Activated gamma-delta T cell treated with anti-CD3 and anti-CD28 coated beads, Interleukin-2, amount 50 U/mL, for 16 hours (primary cell): ENCODE results near the gene MEF2C.
A peak's percentile ranks its signal among the peaks of the same experiment; 100 is the strongest.

Experiments
- DNase-seq: peaks from one replicate; pipeline ENCODE4 v3.0.0-alpha.2; 2020; ENCODE audit warnings: low read depth

The MEF2C gene

GRCh38 chr5:88756953-88757352 lies 126.0 kb downstream of the MEF2C start:
- no peak for DNase-seq

- no peak for DNase-seq
Observed at GRCh38 chr5:88748666-88749065, 134.3 kb downstream of the MEF2C start.

- DNase-seq: no peak
Observed at GRCh38 chr5:88746438-88746882, 136.5 kb downstream of the MEF2C start.

GRCh38 chr5:88745093-88745696 lies 137.8 kb downstream of the MEF2C start:
- no peak for DNase-seq

GRCh38 chr5:88743231-88743834 lies 139.7 kb downstream of the MEF2C start:
- no peak for DNase-seq

- no peak for DNase-seq
Observed at GRCh38 chr5:88741964-88742363, 141.0 kb downstream of the MEF2C start.

- no peak for DNase-seq
Observed at GRCh38 chr5:88740604-88741185, 142.3 kb downstream of the MEF2C start.

- DNase-seq: no peak
Observed at GRCh38 chr5:88736494-88736893, 146.5 kb downstream of the MEF2C start.

- DNase-seq: no peak
Observed at GRCh38 chr5:88734983-88735382, 148.0 kb downstream of the MEF2C start.

- no peak for DNase-seq
Observed at GRCh38 chr5:88734191-88734640, 148.8 kb downstream of the MEF2C start.

- DNase-seq: no peak
Observed at GRCh38 chr5:88732862-88733261, 150.1 kb downstream of the MEF2C start.

GRCh38 chr5:88732181-88732633 lies 150.8 kb downstream of the MEF2C start:
- no peak for DNase-seq

- DNase-seq: no peak
Observed at GRCh38 chr5:88729829-88730182, 153.2 kb downstream of the MEF2C start.

GRCh38 chr5:88729084-88729828 lies 153.7 kb downstream of the MEF2C start:
- DNase-seq: peak; percentile 28

GRCh38 chr5:88727705-88728313 lies 155.2 kb downstream of the MEF2C start:
- no peak for DNase-seq

- no peak for DNase-seq
Observed at GRCh38 chr5:88725454-88725853, 157.5 kb downstream of the MEF2C start.

GRCh38 chr5:88724201-88724600 lies 158.8 kb downstream of the MEF2C start:
- no peak for DNase-seq

GRCh38 chr5:88722546-88723073 lies 160.4 kb downstream of the MEF2C start:
- DNase-seq: no peak

- no peak for DNase-seq
Observed at GRCh38 chr5:88719434-88719833, 163.6 kb downstream of the MEF2C start.

- DNase-seq: no peak
Observed at GRCh38 chr5:88718736-88719135, 164.2 kb downstream of the MEF2C start.

- DNase-seq: no peak
Observed at GRCh38 chr5:88716101-88716500, 166.9 kb downstream of the MEF2C start.

- no peak for DNase-seq
Observed at GRCh38 chr5:88715503-88715902, 167.5 kb downstream of the MEF2C start.
